Choroid plexus epithelial cell (primary cell): Measurements from ENCODE around the gene AOAH.
A peak's percentile ranks its signal among the peaks of the same experiment; 100 is the strongest.
"Not testable (repeated sequence)": the region's sequence is repeated elsewhere in the genome, so short reads cannot be mapped to it uniquely, and the experiment has no call there.

Experiments
- DNase-seq: peaks from one replicate; pipeline ENCODE4 v3.0.0-alpha.2; 2010; ENCODE audit warnings: low read depth
- H3K4me3 ChIP-seq: 2 replicates; pipeline ENCODE4 v1.5.1; 2011; ENCODE audit warnings: low read depth, mild to moderate bottlenecking, control low read depth, low read length, moderate library complexity
- CTCF ChIP-seq: conservative IDR thresholded peaks from 2 replicates; pipeline ENCODE4 v1.5.1; 2011; ENCODE audit warnings: low read depth, mild to moderate bottlenecking, control low read depth, inconsistent platforms, low read length, moderate library complexity

The AOAH gene

GRCh38 chr7:36707465-36707864, 16.8 kb downstream of the AOAH start:
- no peak for DNase-seq
- H3K4me3 ChIP-seq, result no peak overlapping the region
- TF ChIP-seq CTCF, result no peak

- H3K4me3 ChIP-seq, DNase-seq: not testable (repeated sequence)
Measured at GRCh38 chr7:36703860-36704259, 20.4 kb downstream of the AOAH start.

- no peak for TF ChIP-seq CTCF
- H3K4me3 ChIP-seq, result no peak overlapping the region
- no peak for DNase-seq
Measured at GRCh38 chr7:36692456-36692855, 31.8 kb downstream of the AOAH start.

GRCh38 chr7:36691983-36692382, 32.3 kb downstream of the AOAH start:
- TF ChIP-seq CTCF, result no peak
- no peak overlapping the region for H3K4me3 ChIP-seq
- no peak for DNase-seq

GRCh38 chr7:36690514-36691187, 33.6 kb downstream of the AOAH start:
- TF ChIP-seq CTCF, result no peak
- H3K4me3 ChIP-seq, result no peak overlapping the region
- no peak for DNase-seq

- TF ChIP-seq CTCF, result no peak
- no peak for DNase-seq
- H3K4me3 ChIP-seq, result no peak overlapping the region
Measured at GRCh38 chr7:36690041-36690440, 34.3 kb downstream of the AOAH start.

- DNase-seq, result peak; percentile 27
- no peak overlapping the region for H3K4me3 ChIP-seq
- TF ChIP-seq CTCF, result no peak
Measured at GRCh38 chr7:36686499-36686898, 37.8 kb downstream of the AOAH start.
